Renal cortex interstitium (tissue), 11 donors: ENCODE data around the gene RIPPLY3. TPM values are rescaled to one million over a fixed set of nuclear protein-coding genes. Genes with fewer than 3 reads are reported as not detected.
"Not testable (repeated sequence)": the region's sequence is repeated elsewhere in the genome, so short reads cannot be mapped to it uniquely, and the experiment has no call there.

Experiments
- DNase-seq, 11 donors: peaks; one replicate each; pipeline ENCODE4 v3.0.0-alpha.2; 2013; ENCODE audit warnings: low read depth in 9 of 11, low spot score in 4 of 11; ENCODE audit errors: extremely low read depth in 1 of 11
- polyA plus RNA-seq, 3 donors: library from polyadenylated mRNA; unstranded; fragments of 120-200 nt; gene quantifications; one replicate each; pipeline ENCODE4 v1.2.1, GENCODE V29; 2013; ENCODE audit not compliant: insufficient read length in 3 of 3

The RIPPLY3 gene
- polyA plus RNA-seq, 3 donors = 1.9 to 3.0 (median 2.5) TPM

DNA sequence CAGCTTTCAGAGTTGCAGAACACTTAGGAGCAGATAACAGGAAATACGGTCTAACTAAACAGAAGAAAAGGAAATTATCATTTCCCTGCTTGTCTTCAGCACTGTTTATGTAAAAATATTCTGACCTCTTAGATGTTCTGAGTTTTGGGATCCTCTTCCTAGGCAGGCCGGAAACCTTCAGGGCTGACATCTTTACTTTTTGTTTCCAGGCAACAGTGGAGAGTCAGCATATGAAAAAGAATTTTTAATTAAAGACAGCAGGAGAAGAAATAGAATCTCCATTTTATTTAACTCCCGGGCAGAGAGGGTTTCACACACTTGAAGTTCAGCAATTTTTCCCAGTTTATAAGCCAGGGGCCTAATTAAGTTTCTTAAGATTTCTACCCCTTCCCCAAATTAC is 5.1 kb upstream of the RIPPLY3 start:
- no peak for DNase-seq

DNA sequence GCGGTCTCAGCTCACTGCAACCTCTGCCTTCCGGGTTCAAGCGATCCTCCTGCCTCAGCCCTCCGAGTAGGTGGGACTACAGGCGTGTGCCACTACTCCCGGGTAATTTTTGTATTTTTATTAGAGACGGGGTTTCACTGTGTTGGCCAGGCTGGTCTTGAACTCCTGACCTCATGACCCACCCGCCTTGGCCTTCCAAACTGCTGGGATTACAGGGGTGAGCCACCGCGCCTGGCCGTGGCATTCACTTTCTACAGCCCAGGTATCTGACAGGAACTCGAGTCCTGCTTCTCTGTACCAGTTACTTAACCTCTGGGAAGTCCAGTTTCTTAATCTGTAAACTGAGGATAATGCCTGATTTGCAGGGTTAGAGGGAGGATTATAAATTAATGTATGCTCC is 3.7 kb upstream of the RIPPLY3 start:
- DNase-seq = not testable (repeated sequence)

DNA sequence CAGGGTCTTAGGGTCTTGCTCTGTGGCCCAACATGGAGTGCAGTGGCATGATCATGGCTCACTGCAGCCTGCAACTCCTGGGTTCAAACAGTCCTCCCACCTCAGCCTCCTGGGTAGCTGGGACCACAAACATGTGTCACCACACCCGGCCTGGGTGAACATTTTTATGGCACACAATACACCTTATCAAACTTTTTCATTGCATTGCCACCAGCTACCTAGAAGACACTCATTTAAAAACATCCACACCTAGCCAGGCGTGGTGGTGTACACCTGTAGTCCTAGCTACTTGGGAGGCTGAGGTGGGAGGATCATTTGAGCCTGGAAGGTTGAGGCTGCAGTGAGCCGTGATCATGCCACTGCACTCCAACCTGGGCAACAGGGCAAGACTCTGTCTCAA is 2.6 kb upstream of the RIPPLY3 start:
- DNase-seq = not testable (repeated sequence)

DNA sequence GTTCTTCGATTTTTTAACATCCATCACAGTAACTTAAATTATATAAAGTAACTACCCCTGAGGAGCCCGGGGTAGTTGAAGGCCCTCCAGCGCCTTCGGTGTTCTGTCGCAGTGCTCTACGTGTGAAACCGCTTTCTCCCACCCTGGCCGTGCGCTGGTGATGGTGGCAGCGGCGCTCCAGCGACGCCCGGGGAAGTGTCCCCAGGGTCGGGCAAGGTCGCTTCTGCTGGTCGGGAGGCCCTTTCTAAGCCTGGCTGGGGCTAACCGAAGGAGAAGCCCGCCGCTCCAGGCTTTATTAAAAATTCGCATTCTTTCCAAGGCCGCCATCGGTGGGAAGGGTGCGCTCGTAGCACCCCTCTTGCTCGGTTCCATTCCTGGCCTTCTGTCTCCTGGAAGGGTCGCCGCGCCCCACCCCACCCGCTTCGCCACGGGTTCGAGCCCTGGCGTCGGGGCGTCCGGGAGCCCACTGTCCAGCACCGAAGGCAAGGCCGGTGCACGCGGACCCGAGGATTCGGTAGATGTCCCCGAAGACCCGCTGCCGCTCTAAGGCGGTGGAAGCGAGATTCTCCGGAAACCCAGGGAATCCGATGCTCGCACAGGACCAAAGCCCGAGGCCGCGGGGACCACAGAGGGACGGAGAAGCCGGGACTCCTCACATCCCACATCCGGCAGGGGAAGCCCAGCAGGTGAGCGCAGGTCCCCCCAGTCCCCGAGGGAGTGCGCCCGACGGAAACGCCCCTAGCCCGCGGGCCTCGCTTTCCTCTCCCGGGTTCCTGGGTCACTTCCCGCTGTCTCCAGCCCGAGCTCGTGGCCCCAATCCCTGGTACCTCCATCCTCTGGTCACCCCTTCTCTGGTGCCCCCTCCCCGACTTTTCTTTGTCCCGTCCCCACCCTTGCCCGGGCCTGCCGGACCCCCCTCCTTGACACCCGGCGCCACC is 685 bp upstream of the RIPPLY3 start:
- DNase-seq = no peak

DNA sequence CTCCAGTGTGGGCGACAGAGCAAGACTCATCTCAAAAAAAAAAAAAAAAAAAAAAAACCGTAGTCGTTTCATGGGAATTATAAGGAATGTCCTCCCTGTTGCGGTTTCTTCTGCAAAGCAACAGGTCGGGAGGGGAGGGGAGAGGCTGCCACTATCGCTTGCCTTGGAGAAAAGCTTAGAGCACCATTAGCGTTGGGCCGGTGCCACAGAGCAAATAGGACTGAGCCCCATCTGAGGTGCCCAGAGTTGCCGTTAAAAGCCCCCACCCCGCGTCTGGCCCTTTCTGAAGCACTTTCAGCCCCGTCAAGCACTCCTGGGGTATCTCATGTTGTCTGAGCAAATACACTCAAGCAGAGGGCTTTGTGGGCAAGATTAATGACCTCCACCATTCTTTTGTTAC is 2.2 kb downstream of the RIPPLY3 start:
- no peak for DNase-seq

DNA sequence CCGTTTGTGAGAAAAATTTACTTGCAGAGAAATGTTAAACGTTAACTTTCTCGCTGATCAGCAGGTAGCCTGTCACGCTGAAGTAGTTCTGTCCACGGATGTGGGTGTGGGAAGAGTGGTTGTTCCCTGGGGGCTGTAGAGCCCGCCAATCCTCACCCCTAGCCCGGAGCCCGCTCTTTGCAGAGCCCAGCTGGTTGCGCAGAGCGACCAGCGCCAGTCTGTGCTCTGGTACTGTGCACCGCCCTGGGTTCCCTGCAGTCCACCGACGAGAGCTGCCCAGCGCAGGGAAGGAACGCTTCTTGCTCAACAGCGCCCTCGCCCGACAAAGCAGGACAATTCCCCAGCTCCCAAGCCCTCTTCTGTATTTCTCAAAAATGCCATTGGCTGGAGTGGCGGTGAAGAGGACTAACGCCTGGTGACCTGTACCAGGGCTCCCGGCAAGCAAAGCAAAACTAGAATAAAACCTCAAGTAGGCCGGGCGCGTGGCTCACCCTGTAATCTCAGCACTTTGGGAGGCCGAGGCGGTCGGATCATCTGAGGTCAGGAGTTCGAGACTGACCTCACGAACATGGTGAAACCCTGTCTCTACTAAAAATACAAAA is 3.3 kb downstream of the RIPPLY3 start:
- DNase-seq = peak; percentile 64 to 83 (median 76)

DNA sequence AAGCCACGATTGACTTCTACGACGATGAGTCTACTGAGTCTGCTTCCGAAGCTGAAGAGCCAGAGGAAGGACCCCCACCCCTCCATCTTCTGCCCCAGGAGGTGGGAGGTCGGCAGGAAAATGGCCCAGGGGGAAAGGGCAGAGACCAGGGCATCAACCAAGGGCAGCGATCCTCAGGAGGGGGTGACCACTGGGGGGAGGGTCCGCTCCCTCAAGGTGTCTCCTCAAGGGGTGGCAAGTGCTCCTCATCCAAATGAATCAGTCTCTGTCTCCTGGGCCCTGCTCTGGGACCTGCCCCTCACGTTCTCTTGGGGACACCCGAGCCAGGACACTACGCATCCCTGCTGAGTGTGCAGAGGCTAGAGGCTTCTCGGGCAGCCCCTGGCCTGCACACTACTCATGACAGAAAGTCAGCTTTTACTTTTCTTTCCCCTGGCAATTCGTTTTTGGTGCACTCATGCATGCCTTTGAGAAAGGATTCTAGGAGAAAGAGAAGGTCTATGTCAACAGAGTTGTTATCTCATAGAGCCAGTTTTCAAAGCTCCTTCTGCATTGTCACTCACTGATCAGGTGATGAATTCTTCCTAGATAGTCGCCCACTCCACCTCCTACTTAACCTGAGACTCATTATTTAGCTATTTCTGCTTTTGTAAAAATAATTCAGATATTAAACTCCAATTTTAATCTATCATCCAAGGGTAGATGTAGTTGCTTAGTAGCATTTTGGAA is 11.6 kb downstream of the RIPPLY3 start:
- no peak for DNase-seq

DNA sequence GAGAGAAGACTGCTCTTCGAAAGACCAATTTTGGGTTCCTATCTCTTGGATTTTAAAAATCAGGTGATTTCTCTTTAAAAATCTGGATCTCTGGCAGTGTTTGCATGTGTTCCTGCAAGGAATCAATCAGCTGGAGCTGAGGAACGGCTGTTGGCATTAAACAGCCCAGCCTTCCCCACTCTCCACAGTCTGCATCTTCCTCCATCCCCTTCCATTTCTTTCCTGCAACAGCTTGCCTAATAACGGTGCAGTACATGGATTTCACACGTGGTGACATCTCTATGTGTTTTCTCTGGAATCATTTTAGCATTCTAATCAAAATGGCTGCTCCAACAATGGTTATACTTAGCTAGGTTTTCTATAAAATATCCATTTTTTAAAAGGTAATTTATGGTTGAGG is 20.0 kb downstream of the RIPPLY3 start:
- no peak for DNase-seq

DNA sequence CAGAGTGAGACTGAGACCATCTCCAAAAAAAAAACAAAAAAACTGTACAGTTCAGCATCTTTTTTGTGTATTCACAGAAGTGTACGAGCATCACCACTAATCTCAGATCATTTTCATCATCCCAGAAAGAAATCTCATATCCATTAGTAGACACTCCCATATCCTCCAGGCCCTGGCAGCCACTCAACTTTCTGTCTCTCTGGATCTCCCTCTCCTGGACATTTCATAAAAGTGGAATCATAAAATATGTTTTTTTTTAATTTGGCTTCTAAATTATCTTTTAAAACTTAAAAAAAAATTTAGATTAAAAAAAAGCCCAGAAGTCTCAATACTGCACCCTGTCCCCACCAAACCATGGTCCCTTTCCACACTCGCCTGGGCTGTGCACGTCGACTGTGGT is 22.1 kb downstream of the RIPPLY3 start:
- DNase-seq = no peak

DNA sequence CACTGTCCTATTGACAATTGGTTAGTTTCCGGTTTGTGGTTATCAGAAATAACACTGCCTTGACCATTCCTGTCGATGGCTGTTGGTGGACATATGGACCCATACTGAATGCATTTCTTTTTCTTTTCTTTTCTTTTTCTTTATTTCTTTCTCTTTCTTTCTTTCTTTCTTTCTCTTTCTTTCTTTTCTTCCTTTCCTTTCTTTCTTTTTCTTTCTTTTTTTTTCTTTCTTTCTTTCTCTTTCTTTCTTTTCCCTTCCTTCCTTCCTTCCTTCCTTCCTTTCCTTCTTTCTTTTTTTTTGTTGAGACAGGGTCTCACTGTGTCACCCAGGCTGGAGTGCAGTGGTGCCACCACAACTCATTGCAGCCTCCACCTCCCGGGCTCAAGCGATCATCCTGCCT is 24.4 kb downstream of the RIPPLY3 start:
- no peak for DNase-seq

DNA sequence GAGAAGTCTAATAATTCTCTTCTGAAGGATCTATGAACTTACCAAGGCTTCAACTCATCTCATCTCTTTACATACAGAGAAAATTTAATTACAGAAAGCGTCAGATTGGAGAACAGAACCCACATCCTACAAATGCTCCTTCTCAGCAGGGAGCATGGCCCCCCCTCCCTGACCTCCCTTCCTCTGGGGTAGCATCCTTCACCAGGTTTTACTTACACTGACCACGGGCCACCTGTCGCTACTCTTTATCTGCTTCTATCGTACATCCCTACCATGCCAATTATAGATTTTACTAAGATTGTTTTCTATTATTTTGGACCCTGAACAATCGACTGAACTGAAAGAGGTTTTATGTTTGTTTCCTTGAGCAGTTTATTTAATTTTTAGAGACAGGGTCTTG is 25.8 kb downstream of the RIPPLY3 start:
- DNase-seq = no peak

DNA sequence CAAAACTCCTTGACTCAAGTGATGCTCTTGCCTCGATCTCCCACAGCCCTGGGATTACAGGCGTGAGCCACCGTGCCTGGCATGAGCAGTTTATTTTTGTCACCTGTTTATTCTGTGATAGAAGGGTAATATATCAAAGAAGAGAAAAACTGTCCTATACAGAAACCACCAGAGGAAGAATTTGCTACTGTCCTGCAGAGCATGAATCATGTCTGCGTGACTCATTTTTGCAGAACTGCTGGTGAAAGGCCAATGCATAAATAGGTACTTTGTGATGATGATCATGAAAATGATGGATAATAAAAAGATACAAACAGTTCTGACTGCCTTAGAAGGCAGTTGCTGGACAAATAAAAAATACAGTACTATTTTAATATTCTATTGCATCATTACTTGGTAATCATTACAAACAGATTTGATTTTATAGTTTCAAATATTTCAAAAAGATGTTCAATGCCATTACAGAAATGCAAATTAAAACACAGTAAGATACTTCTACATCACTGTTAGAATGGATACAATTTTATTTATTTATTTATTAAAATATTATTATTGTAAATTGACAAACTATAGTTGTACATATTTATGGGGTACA is 26.5 kb downstream of the RIPPLY3 start:
- no peak for DNase-seq

DNA sequence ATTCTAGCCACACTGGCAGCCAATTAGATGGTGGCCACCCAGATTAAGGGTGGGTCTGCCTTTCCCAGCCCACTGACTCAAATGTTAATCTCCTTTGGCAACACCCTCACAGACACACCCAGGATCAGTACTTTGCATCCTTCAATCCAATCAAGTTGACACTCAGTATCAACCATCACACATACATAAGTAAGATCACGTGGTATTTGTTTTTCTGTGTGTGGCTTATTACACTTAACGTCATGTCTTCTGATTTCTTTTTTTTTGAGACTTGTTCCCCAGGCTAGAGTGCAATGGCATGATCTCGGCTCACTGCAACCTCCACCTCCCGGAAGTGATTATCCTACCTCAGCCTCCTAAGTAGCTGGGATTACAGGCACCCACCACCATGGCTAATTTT is 27.9 kb downstream of the RIPPLY3 start:
- not testable (repeated sequence) for DNase-seq

DNA sequence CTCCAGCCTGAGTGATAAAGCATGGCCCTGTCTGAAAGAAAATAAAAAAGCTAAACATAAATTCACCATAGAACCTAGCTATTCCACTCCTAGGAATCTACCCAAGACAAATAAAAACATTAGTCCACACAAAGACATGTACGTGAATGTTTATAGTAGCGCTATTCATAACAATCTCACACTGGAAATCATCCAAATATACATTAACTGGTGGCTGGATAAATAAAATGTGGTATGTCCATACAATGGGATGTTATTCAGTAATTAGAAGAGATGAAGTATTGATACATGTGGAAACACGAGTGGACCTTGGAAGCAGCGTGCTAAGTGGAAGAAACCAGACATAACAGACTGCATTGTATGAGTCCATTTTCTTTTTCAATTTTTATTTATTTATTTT is 29.7 kb downstream of the RIPPLY3 start:
- DNase-seq = no peak

DNA sequence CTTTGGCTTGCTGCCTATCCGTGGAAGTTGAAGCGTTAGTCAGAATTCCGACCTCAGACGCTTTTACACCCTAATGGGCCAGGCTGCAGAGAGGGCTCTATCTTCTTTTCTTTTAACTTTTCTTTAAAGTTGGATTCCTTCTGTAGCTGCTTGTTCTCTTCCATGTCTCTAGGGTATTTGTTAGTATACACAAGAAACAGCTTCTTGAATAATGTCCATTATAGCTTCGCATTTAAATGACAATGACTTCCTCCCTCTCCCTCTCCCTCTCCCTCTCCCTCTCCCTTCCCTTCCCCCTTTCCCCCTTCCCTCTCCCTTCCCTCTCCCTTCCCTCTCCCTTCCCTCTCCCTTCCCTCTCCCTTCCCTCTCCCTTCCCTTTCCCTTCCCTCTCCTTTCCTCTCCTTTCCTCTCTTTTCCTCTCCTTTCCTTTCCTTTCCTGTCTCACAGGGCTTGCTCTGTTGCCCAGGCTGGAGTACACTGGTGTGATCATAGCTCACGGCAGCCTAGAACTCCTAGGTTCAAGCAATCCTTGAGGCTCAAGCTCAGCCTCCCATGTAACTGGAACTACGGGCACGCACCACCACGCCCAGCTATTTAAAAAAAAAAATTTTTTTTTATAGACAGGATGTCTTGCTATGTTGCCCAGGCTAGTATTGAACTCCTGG is 33.0 kb downstream of the RIPPLY3 start:
- no peak for DNase-seq

DNA sequence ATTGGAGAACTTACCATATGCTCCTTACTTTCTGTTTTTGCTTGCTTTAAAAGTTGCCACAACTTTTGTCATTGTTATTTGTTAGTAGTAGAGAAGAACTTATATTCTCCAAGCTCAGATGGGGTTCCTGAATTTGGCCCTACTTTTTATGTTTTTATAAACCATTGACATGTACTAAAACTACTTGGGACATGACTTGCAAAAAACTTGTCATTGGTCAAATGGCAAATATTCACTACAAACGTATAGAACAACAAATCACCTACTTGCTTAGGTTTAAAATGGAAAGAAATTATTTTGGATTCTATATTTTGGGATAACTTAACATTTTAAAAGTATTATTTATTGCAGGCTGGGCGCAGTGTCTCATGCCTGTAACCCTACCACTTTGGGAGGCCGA is 33.7 kb downstream of the RIPPLY3 start:
- no peak for DNase-seq

DNA sequence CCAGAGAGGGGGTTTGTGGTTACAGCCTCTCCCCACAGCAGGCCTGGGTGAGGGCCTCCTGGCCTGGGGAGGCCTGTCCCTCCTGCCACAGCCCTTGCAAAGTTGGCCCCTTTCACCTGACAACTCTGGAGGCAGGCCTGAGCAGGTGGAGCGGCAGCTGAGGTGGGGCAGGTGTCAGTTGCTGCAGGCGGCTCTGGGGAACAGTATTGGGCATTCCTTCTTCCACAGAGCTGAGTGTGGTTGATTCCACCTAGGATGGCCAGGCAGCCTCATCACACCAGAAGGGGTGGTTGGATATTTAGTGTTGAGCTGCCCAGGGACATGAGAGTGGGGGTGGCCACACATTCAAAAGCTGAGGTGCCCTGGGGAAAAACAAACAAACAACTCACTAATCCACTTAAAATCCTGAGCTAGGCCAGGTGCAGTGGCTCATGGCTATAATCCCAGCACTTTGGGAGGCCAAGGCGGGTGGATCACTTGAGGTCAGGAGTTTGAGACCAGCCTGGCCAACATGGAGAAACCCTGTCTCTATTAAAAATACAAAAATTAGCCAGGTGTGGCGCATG is 35.3 kb downstream of the RIPPLY3 start:
- no peak for DNase-seq

DNA sequence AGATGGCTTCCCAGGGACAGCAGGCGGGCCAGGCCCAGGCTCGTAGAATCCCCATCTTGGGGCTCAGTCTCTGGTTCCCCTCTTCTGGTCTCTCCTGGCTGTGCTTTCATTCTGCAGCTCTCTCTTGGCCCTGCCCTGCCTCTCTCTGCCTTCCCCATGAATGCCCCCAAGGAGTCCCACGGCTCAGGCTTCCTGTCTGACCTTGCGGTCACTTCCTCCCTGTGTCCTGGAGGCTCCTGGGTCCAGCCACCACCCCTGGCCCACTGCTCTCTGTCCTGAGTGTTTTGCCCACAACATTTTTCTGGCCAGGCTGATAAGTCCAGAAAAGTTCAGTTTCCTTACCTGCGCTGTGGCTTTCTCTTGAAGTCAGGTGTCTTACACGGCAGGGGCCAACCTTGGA is 37.3 kb downstream of the RIPPLY3 start:
- no peak for DNase-seq

DNA sequence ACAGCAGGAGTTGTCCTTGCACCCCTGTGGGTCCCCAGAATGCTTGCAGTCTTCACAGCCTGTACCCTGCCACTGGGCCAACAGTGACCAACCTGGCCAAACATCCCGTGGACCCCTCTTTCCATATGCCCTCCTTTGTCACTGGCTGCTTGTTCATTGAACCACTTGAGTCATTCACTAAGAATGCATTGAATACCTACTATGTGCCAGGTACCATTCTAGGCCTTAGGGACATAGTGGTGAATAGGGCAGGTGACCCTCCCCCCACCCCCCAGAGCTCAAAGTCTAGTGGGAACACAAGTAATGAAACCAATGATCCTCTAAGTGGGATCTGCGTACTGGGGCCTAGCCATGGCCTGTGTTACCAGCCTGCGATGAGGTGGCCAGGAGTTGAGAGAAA is 38.1 kb downstream of the RIPPLY3 start:
- no peak for DNase-seq
